Neuron (in vitro differentiated cells): ENCODE measurements around the gene C14orf180.
"Not testable (repeated sequence)": the region's sequence is repeated elsewhere in the genome, so short reads cannot be mapped to it uniquely, and the experiment has no call there.

ENCODE experiments used
- H2AFZ ChIP-seq: one replicate; pipeline ENCODE4 v1.6.1; 2013; ENCODE audit warnings: low read depth, mild to moderate bottlenecking, inconsistent platforms, low read length, moderate library complexity
- H3K27me3 ChIP-seq: one replicate; pipeline ENCODE4 v1.6.1; 2013; ENCODE audit warnings: low read length; ENCODE audit not compliant: insufficient read depth
- H3K36me3 ChIP-seq: one replicate; pipeline ENCODE4 v1.6.1; 2013; ENCODE audit warnings: low read length; ENCODE audit not compliant: insufficient read depth
- H3K4me1 ChIP-seq: one replicate; pipeline ENCODE4 v1.6.1; 2013; ENCODE audit warnings: low read length; ENCODE audit not compliant: insufficient read depth
- H3K4me3 ChIP-seq: 2 replicates; pipeline ENCODE4 v1.5.1; 2013; ENCODE audit warnings: mild to moderate bottlenecking, low read length, moderate library complexity
- H3K9me3 ChIP-seq: one replicate; pipeline ENCODE4 v1.6.1; 2013; ENCODE audit warnings: low read length

Gene C14orf180

DNA sequence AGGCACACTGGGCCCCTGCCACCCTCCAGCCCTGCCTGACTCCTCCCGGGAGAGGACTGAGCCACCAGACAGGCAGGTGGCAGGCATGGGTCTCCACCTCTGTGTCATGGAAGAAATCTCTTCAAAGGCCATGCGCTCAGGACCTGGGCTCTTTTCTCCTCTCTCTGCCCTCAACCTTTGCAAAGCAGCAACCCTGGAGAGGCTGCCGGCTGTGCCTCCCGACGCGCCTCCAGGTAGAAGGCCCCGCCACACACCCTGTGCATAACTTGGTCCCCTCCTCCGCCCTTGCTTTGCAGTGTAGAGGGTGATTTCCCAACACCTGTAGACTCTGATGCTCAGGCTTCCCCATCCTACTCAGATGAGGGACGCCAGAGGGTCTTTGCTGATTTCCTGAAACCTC is 53.2 kb downstream of the C14orf180 start:
- no peaks in the 10 kb centered on the region for H3K36me3 ChIP-seq
- no peak overlapping the region for H2AFZ ChIP-seq
- no peaks in the 10 kb centered on the region for H3K4me1 ChIP-seq
- H3K4me3 ChIP-seq, result no peak overlapping the region
- peaks cover 22% of the 10 kb centered on the region for H3K27me3 ChIP-seq
- peaks cover 2% of the 10 kb centered on the region for H3K9me3 ChIP-seq

DNA sequence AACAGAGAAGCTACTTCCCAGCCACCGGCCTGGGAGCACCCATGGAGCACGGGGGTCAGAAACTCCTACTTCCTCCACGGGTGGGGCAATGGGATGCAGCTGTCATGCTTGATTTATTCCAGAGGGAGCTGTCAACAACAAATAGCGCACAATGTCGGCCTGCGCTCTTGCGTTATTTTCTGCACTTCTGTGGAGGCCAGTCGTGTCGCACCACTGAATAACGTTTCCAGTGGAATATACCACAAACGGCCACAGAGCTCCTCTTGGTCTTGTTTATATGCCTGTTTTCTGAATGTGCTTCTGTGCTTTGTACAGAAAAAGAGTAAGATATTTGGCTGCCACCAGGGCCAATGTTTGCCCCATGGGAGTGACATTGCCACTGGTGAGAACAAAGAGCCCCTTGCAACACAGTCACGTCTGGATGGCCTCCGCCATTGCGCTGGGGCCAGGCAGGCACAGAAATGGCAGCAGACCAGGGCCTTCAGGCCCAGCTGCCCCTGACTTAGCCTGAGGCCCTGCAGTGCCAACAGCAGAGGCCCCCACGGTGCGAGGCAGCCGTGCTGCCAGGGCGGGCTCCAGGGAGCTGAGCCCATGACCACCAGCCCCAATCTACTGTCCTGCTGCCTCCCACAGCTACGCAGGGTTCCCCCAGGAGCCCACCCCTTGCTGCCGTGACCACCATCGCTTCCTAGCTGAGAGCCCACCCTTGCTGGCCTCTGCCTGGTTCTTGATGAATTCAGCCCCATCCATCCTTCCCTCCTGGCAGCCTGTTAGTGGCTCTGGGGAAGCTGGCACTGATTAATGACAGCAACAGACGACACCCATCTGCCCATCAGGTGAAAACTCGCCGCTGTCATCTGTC is 53.9 kb downstream of the C14orf180 start:
- Histone ChIP-seq H3K36me3 (no peaks in the 10 kb centered on the region), H3K4me1 (peaks cover under 1% of the 10 kb centered on the region), H3K9me3 (peaks cover 2% of the 10 kb centered on the region), H2AFZ (no peak overlapping the region), H3K27me3 (peaks cover 22% of the 10 kb centered on the region), H3K4me3 (no peak overlapping the region)

DNA sequence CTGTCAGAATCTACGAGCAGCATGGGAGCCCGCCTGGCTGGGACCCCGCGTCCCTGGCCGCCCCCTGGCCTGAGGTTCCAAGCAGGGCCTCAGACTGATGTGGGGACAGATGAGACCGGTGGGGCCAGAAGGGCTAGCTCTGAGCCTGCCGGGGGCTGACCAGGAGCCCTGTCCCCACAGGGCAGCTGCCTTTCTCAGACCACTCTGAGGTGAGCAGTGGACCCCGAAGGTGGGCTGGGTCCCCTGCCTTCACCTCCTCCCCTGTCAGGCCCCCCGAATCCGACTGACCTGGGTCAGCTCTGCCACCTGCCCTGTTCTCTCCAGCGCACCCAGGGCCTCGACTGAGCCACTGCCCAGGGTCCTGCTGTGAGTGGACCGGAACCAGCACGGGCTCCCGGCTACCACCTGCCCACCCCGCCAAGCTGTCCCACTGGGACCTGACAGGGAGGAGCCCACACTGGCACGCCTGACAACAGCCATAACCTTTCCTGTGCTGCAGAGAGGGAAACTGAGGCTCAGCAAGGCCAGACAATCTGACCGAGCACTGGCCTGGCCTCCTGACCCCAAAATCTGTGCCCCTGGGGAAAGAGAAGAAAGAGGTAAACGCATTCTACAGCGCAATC is 54.7 kb downstream of the C14orf180 start:
- H3K4me3 ChIP-seq, result no peak overlapping the region
- H3K9me3 ChIP-seq, result no peaks in the 10 kb centered on the region
- no peaks in the 10 kb centered on the region for H3K36me3 ChIP-seq
- H3K27me3 ChIP-seq, result peaks cover 22% of the 10 kb centered on the region
- no peak overlapping the region for H2AFZ ChIP-seq
- peaks cover 3% of the 10 kb centered on the region for H3K4me1 ChIP-seq

DNA sequence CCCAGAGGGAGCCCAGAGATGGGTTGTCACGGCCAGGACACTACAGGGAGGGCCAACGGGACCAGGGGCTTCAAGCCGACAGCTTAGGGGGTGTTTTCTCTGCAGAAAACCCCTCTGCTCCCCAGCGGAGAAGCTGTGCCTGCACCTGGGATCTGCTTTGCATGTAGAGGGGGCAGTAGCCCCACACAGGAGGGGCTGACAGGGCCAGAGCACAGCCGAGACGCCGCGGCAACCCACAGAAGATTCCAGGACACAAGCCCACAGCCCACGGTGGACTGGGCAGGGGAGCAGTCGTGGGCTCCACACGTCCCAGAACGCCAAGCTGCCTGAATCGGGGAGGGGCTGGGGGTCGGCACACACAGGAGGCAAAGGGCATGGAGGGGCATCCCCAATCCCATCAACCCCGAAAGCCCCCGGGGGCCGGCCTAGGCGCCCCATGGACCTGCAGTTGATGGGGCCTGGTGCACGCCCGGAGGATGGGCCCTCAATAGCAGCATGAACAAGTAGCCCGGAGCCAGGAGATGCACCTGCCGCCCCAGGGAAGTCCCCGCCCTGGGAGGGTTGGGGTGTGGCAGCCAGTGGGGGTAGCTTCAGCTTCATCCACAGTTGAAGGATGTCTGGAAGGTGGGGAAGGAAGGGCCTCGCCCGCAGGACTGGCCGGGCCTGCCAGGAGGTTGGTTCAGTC is 55.5 kb downstream of the C14orf180 start:
- Histone ChIP-seq H2AFZ (no peak overlapping the region), H3K4me1 (peaks cover 3% of the 10 kb centered on the region), H3K36me3 (no peaks in the 10 kb centered on the region), H3K9me3 (no peaks in the 10 kb centered on the region), H3K27me3 (peaks cover 22% of the 10 kb centered on the region), H3K4me3 (no peak overlapping the region)

DNA sequence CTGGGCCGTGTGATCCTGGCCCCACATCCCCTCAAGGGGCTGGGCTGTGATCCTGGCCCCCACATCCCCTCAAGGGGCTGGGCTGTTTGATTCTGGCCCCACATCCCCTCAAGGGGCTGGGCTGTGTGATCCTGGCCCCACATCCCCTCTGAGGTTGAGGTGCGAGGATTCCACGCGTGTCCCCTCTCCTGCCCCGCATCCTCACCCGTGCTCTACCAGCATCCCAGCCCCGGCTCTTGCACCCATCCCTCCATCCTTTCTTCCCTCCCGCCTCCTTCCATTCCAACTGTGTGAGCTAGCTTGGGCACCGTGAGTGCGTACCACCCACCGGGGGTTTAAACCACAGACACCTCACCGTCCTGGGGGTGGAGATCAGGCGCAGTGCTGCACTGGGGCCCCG is 56.2 kb downstream of the C14orf180 start:
- Histone ChIP-seq H2AFZ (no peak overlapping the region), H3K9me3 (no peaks in the 10 kb centered on the region), H3K27me3 (peaks cover 22% of the 10 kb centered on the region), H3K4me1 (peaks cover 3% of the 10 kb centered on the region), H3K4me3 (no peak overlapping the region), H3K36me3 (no peaks in the 10 kb centered on the region)

DNA sequence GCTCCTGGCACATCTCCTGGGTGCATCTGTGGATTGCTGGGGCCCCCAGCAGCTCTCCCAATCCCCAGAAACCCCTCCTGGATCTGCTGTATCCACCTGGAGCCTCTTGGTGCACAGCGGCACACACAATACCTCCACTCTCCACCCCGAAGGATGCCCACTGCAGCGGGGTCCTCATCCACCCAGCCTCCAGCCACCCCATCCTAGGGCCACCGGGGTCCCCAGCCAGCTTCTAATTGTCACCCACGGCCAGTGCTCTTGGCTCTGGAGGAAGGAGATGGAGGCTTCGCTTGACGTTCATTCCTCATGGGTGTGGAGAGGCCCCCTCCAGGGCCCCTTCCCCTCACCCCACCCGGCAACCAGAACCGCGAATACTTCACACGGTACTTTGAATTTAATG is 56.6 kb downstream of the C14orf180 start:
- Histone ChIP-seq H3K27me3 (peaks cover 22% of the 10 kb centered on the region), H3K4me3 (no peak overlapping the region), H3K36me3 (no peaks in the 10 kb centered on the region), H3K4me1 (peaks cover 3% of the 10 kb centered on the region), H3K9me3 (no peaks in the 10 kb centered on the region), H2AFZ (no peak overlapping the region)

GRCh38 chr14:104636846-104637545 is 57.4 kb downstream of the C14orf180 start:
- H3K4me3 ChIP-seq, H3K9me3 ChIP-seq, H2AFZ ChIP-seq, H3K4me1 ChIP-seq, H3K36me3 ChIP-seq: not testable (repeated sequence)
- H3K27me3 ChIP-seq, result peaks cover 20% of the 10 kb centered on the region

GRCh38 chr14:104637546-104638003 is 58.0 kb downstream of the C14orf180 start:
- Histone ChIP-seq H3K36me3 (no peaks in the 10 kb centered on the region), H3K4me3 (no peak overlapping the region), H3K27me3 (peaks cover 19% of the 10 kb centered on the region), H2AFZ (no peak overlapping the region), H3K4me1 (peaks cover 3% of the 10 kb centered on the region), H3K9me3 (no peaks in the 10 kb centered on the region)

DNA sequence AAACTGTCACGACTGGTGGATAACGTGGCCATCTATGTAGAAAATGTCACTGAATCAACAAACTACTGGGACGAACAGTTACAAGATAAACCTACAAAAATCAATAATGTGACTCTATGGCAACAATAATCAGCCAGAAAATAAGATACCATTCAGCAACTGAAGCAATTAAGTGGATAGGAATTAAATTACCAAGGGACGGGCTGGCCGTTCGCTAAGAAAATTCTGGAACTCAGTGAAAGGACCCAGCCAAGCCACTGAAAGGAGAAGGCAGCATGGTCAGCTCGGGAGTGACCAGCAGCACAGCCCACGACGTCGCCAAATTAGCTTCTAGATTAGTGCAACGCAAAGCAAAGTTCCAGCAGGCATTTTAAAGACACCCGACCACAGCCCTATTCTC is 58.6 kb downstream of the C14orf180 start:
- Histone ChIP-seq H3K36me3 (no peaks in the 10 kb centered on the region), H3K4me1 (peaks cover 3% of the 10 kb centered on the region), H3K27me3 (peaks cover 12% of the 10 kb centered on the region), H3K9me3 (no peaks in the 10 kb centered on the region), H2AFZ (no peak overlapping the region), H3K4me3 (no peak overlapping the region)

DNA sequence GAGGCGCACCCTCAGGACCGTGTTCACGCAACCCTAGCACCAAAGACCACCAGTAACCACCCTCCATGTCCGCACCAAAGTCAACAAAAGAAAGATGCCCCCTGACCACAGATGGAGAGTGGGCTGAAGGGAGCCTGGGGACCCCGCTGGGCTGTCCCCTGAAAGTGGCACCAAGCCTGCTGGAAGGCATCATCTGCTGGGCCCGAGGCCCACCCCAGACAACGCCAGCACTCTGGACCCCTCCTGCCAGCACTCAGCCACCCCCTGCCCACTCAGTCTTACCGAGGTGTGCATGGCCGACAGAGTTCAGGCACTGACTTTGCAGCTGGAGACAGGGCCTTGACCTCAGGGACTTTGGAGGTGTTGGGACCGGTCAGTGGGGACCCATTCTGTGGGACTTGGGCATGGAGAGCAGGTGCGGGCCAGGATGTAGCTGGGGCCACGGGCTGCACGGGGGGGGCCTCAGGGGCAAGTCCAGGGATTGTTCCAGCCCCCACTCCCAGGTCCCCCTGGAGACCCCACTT is 59.4 kb downstream of the C14orf180 start:
- no peak overlapping the region for H3K4me3 ChIP-seq
- H3K36me3 ChIP-seq, result no peaks in the 10 kb centered on the region
- H3K27me3 ChIP-seq, result peaks cover 10% of the 10 kb centered on the region
- no peaks in the 10 kb centered on the region for H3K9me3 ChIP-seq
- no peak overlapping the region for H2AFZ ChIP-seq
- peaks cover 3% of the 10 kb centered on the region for H3K4me1 ChIP-seq

GRCh38 chr14:104639471-104639870 is 59.9 kb downstream of the C14orf180 start:
- H3K4me3 ChIP-seq, result no peak overlapping the region
- H3K27me3 ChIP-seq, result peaks cover 6% of the 10 kb centered on the region
- peaks cover 6% of the 10 kb centered on the region for H3K4me1 ChIP-seq
- H2AFZ ChIP-seq, result no peak overlapping the region
- H3K9me3 ChIP-seq, result no peaks in the 10 kb centered on the region
- no peaks in the 10 kb centered on the region for H3K36me3 ChIP-seq
